Calu3 (cell line): ENCODE results near the gene ABCA2. TPM values are rescaled to one million over a fixed set of nuclear protein-coding genes. Genes with fewer than 3 reads are reported as not detected.

Experiments used
- BruUV-seq: library from RNA; stranded (reverse); fragments of 400-500 nt; replicated peaks from 2 replicates; lab custom pipeline; 2021; lab: Mats Ljungman, UMichigan
- CTCF ChIA-PET: fragments of 300-600 bp; sonication (Branson Sonifier 250); formaldehyde crosslinking; loops from one replicate; lab custom pipeline; 2022; ENCODE audit warnings: antibody characterized with exemption; lab: Charles Lee
- DNase-seq: peaks from one replicate; pipeline ENCODE4 v3.0.0; 2022
- H3K27ac Mint-ChIP-seq: one replicate; pipeline ENCODE4 v1.8.0; 2022; ENCODE audit warnings: mixed read lengths; ENCODE audit not compliant: unreplicated experiment
- H3K27me3 Mint-ChIP-seq: one replicate; pipeline ENCODE4 v1.8.0; 2022; ENCODE audit warnings: mixed read lengths; ENCODE audit not compliant: unreplicated experiment
- H3K36me3 Mint-ChIP-seq: one replicate; pipeline ENCODE4 v1.8.0; 2022; ENCODE audit warnings: mild to moderate bottlenecking, moderate library complexity, mixed read lengths; ENCODE audit not compliant: insufficient read depth, unreplicated experiment
- H3K4me1 Mint-ChIP-seq: one replicate; pipeline ENCODE4 v1.8.0; 2022; ENCODE audit warnings: mild to moderate bottlenecking, low read depth, mixed read lengths; ENCODE audit not compliant: unreplicated experiment
- H3K4me3 Mint-ChIP-seq: one replicate; pipeline ENCODE4 v1.8.0; 2022; ENCODE audit warnings: mild to moderate bottlenecking, low read depth, moderate library complexity, mixed read lengths; ENCODE audit not compliant: unreplicated experiment
- H3K9me3 Mint-ChIP-seq: one replicate; pipeline ENCODE4 v1.8.0; 2022; ENCODE audit warnings: low read depth, mixed read lengths; ENCODE audit not compliant: unreplicated experiment
- intact Hi-C: fragments of 100-400 bp; cut with micrococcal nuclease; formaldehyde crosslinking; loops from one replicate; pipeline ENCODE4 v1.10.0; 2022; ENCODE audit not compliant: unreplicated experiment
- total RNA-seq: library from RNA; stranded (reverse); gene quantifications from 2 replicates; pipeline ENCODE4 v1.2.3, GENCODE V29; 2022
- TF ChIP-seq, protein P1 (sequence below): fragments of 200-600 bp; IDR thresholded peaks from one replicate; pipeline ENCODE4 v1.8.0; 2022; ENCODE audit warnings: antibody characterized with exemption; ENCODE audit not compliant: unreplicated experiment

Gene ABCA2
- total RNA-seq, 1 experiment from 2014 or later = 47.6 TPM

DNA sequence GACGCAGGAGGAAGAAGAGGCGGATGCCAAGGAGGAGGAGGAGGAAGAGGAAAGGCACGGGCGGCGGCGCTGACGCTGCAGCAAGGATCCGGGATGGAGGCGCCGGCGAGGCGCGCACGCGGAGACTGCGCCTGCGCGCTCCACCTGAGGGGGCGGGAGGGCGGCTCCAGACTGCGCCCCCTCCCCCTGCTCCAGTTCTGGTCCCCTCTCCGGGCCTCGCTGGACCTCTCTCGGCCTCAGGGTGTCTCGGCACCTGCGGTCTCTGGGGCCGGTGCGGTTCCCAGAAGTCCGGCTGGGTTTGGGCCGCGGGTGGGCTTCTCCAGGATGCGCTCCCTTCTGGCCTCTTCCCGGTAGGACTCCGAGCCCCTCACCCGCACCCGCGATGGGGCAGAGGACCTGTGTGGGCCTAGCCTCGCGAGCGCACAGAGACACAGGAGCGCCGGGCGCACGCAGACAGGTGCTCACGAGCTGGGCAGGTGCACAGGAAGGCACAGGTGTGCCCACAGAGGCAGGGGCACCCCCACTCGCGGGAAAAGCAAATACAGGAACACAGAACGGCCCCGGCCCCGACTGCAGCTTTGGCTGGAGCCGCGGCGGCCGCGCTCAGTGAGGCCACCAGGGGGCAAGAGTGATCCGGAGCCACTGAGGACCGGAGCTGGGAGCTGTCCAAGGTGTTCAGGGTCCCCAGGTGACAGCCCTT, 18.2 kb upstream of the ABCA2 start, which contains the start of gene NPDC1:
Gene NPDC1, minus strand, starts transcription at position 90 of the 700 bp plus-strand sequence. CDS start 188 bp downstream, outside the sequence.
- Mint-ChIP-seq H3K27me3 (no peaks in the 10 kb centered on the region), H3K9me3 (no peaks in the 10 kb centered on the region), H3K27ac (no peak within 1 kb of the TSS), H3K4me1 (no peaks in the 10 kb centered on the region), H3K36me3 (peaks cover 24% of the 10 kb centered on the region), H3K4me3 (peak within 1 kb of the TSS; percentile 73)
- CTCF ChIA-PET = interaction anchor here (0.6 to 1.9 kb wide), 12 partner anchors 8 to 120 kb away, joined by 3 to 27 read pairs (median 5); partner anchors contain the start of gene MAN1B1
- TF ChIP-seq, protein P1, sequence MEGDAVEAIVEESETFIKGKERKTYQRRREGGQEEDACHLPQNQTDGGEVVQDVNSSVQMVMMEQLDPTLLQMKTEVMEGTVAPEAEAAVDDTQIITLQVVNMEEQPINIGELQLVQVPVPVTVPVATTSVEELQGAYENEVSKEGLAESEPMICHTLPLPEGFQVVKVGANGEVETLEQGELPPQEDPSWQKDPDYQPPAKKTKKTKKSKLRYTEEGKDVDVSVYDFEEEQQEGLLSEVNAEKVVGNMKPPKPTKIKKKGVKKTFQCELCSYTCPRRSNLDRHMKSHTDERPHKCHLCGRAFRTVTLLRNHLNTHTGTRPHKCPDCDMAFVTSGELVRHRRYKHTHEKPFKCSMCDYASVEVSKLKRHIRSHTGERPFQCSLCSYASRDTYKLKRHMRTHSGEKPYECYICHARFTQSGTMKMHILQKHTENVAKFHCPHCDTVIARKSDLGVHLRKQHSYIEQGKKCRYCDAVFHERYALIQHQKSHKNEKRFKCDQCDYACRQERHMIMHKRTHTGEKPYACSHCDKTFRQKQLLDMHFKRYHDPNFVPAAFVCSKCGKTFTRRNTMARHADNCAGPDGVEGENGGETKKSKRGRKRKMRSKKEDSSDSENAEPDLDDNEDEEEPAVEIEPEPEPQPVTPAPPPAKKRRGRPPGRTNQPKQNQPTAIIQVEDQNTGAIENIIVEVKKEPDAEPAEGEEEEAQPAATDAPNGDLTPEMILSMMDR = peak; percentile 73
- BruUV-seq = no TSS peak
- intact Hi-C loops = no loop called here
- DNase-seq = peak; percentile 88

DNA sequence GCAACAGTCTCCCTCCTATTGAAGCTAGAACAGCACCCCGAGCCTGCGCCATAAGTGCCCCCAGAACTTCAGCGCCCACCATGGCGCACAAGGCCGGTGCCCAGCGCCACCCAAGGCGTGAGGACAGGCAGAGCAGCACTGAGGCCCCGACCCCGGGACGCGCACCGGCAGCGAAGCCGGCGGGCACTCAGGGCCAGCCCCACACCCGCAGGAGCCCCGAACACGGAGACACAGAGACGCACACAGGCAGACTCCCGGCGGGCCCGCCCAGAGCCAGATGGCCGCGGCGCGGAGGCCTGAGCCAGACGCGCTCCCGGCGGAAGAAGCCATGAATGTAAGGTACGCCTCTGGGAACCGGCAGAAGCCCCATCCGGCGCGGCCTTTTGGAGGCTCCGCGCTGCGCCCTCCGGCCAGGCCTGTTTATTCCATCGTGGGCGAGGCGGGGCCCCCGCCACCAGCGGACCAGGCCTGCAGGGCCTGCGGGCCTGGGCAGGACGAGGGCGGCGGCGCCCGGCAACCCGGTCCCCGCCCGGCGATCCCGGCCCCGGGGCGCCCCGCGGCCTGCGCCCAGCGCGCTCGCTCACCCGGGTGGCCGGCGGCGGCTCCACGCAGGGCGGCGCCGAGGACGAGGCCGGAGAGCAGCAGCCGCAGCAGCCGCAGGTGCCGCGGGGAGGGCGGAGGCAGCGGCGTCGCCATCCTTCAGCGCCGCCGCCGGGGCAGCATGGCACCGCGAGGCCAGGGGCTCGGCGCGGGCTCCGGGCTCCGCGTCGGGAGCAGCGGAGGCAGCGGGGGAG, 17.5 kb upstream of the ABCA2 start:
- Mint-ChIP-seq H3K9me3 (no peaks in the 10 kb centered on the region), H3K27ac (no peak overlapping the region), H3K4me3 (peak overlapping the region; percentile 73), H3K36me3 (peaks cover 24% of the 10 kb centered on the region), H3K27me3 (no peaks in the 10 kb centered on the region), H3K4me1 (no peaks in the 10 kb centered on the region)
- TF ChIP-seq, protein P1 = no peak
- intact Hi-C loops = no loop called here
- CTCF ChIA-PET = interaction anchor here (1.2 to 1.9 kb wide), 2 partner anchors 10 to 22 kb away, joined by 10 to 27 read pairs; no protein-coding TSS in a partner anchor
- no TSS peak for BruUV-seq
- no peak for DNase-seq

DNA sequence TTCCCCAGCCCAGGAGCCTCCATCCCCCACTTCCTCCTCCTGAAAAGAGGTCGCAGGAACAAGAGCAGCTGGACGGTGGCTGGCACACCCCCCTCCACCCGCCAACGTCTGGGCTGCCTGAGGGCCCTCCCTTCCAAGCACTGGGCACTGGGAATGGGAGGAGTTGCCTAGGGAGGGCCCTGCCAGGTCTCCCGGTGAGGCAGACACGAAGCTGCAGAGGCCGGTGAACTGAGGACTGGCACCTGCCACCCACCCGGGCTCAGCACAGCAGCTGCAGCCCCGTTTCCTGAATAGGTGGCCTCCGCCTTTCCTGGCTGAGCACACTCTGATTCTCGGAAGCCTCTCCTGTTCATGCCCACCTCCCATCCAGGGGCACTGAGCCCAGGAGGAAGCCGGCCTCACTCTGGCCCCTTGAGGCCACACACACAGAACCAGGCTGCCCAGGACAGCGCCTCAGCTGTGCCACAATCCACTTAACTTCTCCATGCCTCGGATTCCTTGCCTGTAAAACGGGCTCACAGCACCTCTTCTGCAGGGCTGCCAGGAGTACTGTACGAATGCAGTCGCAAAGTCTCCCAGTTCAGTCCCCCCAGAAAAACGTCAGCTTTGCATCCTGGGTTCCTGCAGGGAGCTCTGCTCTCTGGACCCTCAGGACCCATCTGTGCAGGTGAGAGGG, 16.6 kb upstream of the ABCA2 start:
- Mint-ChIP-seq H3K9me3 (no peaks in the 10 kb centered on the region), H3K4me1 (no peaks in the 10 kb centered on the region), H3K27ac (no peak overlapping the region), H3K4me3 (peak overlapping the region; percentile 73), H3K36me3 (peaks cover 24% of the 10 kb centered on the region), H3K27me3 (no peaks in the 10 kb centered on the region)
- CTCF ChIA-PET = no interaction called here
- TF ChIP-seq, protein P1 = no peak
- intact Hi-C loops = no loop called here
- BruUV-seq = TSS peak; percentile 37
- DNase-seq = no peak

DNA sequence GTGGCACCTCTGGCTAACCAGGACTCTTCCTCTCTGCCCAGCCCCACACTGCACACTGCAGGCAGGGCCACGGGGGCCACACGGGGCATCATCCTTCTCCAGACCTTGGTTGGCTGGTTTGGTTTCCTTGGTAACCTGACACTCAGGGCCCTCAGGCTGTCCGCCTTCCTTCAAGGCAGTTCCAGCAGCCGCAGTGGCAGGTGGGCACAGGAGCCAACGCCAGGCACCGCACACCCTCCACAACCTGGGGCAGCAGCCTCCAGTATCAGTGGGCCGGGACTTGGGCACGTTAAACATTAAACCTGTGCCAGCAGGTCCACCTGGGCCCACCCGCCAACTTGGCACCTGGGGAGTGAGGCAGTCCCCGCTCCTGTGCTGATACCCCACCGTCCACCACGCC, 16.0 kb upstream of the ABCA2 start:
- no TSS peak for BruUV-seq
- CTCF ChIA-PET = no interaction called here
- Mint-ChIP-seq H3K4me3 (no peak overlapping the region), H3K9me3 (no peaks in the 10 kb centered on the region), H3K27me3 (no peaks in the 10 kb centered on the region), H3K4me1 (no peaks in the 10 kb centered on the region), H3K27ac (no peak overlapping the region), H3K36me3 (peaks cover 28% of the 10 kb centered on the region)
- TF ChIP-seq, protein P1 = no peak
- DNase-seq = no peak
- intact Hi-C loops = no loop called here
